Spleen (tissue), 7 donors: ENCODE data around the gene SEMA7A.

ENCODE experiments used
- POLR2A ChIP-seq, 3 donors: fragments of 450-650 bp; IDR thresholded peaks; one replicate each; pipeline ENCODE4 v1.5.1; 2017; ENCODE audit warnings: antibody characterized with exemption in 3 of 3, mild to moderate bottlenecking in 1 of 3
- POLR2AphosphoS5 ChIP-seq, 3 donors: sonication (generic); formaldehyde crosslinking; IDR thresholded peaks; one replicate each; pipeline ENCODE4 v1.5.1; 2017; ENCODE audit warnings: antibody characterized with exemption in 3 of 3
- TF ChIP-seq, protein P1 (sequence below), 11 experiments: fragments of 200-600 bp in 7 of 11; fragments of 450-650 bp in 4 of 11; sonication (generic) in 4 of 11; IDR thresholded peaks in 8 of 11; conservative IDR thresholded peaks in 3 of 11; 1 replicate in 7 of 11; 2 replicates in 4 of 11; pipeline versions ENCODE4 v1.4.0 to v1.8.0; 2016 to 2021; ENCODE audit warnings: antibody characterized with exemption in 11 of 11, inconsistent platforms in 4 of 11, mild to moderate bottlenecking in 1 of 11
- donor health status: DM: no; HTN: no; CAD: no; lungs with moderate emphysema.
- donor health status: DM: no; HTN: no; CAD: no.
- donor health status: DM: no; HTN: no; CAD: no.

DNA sequence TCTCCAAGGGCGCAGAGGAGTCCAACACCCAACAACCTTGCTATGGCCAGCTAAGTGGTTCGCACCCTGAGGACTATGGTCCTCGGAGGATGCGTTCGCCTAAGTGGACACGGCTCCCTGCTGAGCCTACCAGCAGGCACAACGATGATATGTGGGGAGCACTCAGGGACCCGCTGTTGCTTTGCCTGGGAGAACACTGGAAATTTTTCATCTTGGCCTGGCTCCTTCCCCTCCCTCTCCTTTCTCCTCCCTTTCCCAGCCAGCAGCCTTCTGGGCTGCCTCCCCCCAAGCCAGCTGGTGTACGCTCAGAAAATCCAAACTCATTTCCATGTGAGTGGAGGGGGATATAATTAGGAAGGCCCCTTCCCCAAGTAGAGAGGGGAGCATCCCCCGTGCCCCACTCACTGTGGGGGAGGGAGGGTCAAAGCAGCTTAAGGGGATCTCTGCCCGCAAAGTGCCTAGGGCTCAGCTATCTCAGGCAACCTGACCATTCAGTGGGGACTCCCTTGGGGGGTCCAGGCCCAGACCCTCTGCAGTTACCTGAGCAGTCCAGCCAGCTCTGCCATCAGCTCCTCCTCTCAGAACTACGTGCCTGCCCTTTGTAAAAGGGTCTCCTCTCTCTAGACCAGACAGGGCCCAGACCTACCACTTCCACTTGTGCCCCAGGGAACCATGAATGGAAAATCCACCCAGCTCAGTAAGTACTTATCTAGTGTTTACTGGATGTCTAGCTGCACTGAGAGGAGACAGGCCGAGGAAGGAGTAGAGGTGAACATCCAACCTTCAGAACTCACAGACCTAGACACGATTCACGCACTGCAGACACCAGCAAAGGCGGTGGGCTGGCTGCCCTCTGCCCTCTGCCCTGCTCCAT, 742 bp upstream of the SEMA7A start:
- TF ChIP-seq, protein P1, sequence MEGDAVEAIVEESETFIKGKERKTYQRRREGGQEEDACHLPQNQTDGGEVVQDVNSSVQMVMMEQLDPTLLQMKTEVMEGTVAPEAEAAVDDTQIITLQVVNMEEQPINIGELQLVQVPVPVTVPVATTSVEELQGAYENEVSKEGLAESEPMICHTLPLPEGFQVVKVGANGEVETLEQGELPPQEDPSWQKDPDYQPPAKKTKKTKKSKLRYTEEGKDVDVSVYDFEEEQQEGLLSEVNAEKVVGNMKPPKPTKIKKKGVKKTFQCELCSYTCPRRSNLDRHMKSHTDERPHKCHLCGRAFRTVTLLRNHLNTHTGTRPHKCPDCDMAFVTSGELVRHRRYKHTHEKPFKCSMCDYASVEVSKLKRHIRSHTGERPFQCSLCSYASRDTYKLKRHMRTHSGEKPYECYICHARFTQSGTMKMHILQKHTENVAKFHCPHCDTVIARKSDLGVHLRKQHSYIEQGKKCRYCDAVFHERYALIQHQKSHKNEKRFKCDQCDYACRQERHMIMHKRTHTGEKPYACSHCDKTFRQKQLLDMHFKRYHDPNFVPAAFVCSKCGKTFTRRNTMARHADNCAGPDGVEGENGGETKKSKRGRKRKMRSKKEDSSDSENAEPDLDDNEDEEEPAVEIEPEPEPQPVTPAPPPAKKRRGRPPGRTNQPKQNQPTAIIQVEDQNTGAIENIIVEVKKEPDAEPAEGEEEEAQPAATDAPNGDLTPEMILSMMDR (IDR thresholded peaks at IDR 0.05 in 8 of 11, conservative IDR thresholded peaks at IDR 0.05 in 3 of 11): no peak
- TF ChIP-seq POLR2A (IDR thresholded peaks at IDR 0.05) (no peak), POLR2AphosphoS5 (IDR thresholded peaks at IDR 0.05) (no peak)
